Measurements from ENCODE around the gene SHCBP1L.
"Not testable (repeated sequence)": the region's sequence is repeated elsewhere in the genome, so short reads cannot be mapped to it uniquely, and the experiment has no call there.

The SHCBP1L gene

GRCh38 chr1:182962554-182963115, 9.7 kb upstream of the SHCBP1L start:
- peak; percentile 48 for DNase-seq

- DNase-seq, result no peak
These were observed 7.1 kb upstream of the SHCBP1L start for GRCh38 chr1:182960046-182960445.

- DNase-seq, result no peak
These were observed 5.0 kb upstream of the SHCBP1L start for GRCh38 chr1:182957902-182958395.

GRCh38 chr1:182956708-182957365, 3.9 kb upstream of the SHCBP1L start:
- DNase-seq, result no peak

GRCh38 chr1:182955596-182956588, 2.9 kb upstream of the SHCBP1L start:
- no peak for DNase-seq

GRCh38 chr1:182953826-182954225, 860 bp upstream of the SHCBP1L start:
- no peak for DNase-seq

- DNase-seq, result not testable (repeated sequence)
These were observed 9.6 kb downstream of the SHCBP1L start for GRCh38 chr1:182943336-182943735.

- not testable (repeated sequence) for DNase-seq
These were observed 10.8 kb downstream of the SHCBP1L start for GRCh38 chr1:182942145-182942544.

- no peak for DNase-seq
These were observed 13.6 kb downstream of the SHCBP1L start for GRCh38 chr1:182939413-182939812.

- no peak for DNase-seq
These were observed 17.2 kb downstream of the SHCBP1L start for GRCh38 chr1:182935716-182936115.

- no peak for DNase-seq
These were observed 22.0 kb downstream of the SHCBP1L start for GRCh38 chr1:182930985-182931384.

- DNase-seq, result no peak
These were observed 25.1 kb downstream of the SHCBP1L start for GRCh38 chr1:182927693-182928433.

- no peak for DNase-seq
These were observed 27.3 kb downstream of the SHCBP1L start for GRCh38 chr1:182925661-182926060.

- no peak for DNase-seq
These were observed 35.6 kb downstream of the SHCBP1L start for GRCh38 chr1:182917378-182917777.

GRCh38 chr1:182913401-182913800, 39.6 kb downstream of the SHCBP1L start:
- no peak for DNase-seq

- no peak for DNase-seq
These were observed 42.8 kb downstream of the SHCBP1L start for GRCh38 chr1:182910143-182910542.

- DNase-seq, result no peak
These were observed 43.4 kb downstream of the SHCBP1L start for GRCh38 chr1:182909578-182909977.

GRCh38 chr1:182905321-182905720, 47.6 kb downstream of the SHCBP1L start:
- DNase-seq, result no peak

GRCh38 chr1:182901946-182902345, 51.0 kb downstream of the SHCBP1L start:
- not testable (repeated sequence) for DNase-seq

GRCh38 chr1:182897696-182898095, 55.3 kb downstream of the SHCBP1L start:
- no peak for DNase-seq

GRCh38 chr1:182890927-182891610, 61.9 kb downstream of the SHCBP1L start:
- DNase-seq, result no peak

- DNase-seq, result no peak
These were observed 63.0 kb downstream of the SHCBP1L start for GRCh38 chr1:182889997-182890396.

All from CD4-positive, alpha-beta T cell treated with Interferon gamma for 1 hour (primary cell).